Activated naive CD4-positive, alpha-beta T cell treated with anti-CD3 and anti-CD28 coated beads for 36 hours (primary cell): Measurements from ENCODE around the gene LANCL2. TPM values are rescaled to one million over a fixed set of nuclear protein-coding genes. Genes with fewer than 3 reads are reported as not detected.

Experiments used
- CTCF ChIA-PET: fragments of 350-600 bp; sonication (Branson Sonifier 250); formaldehyde crosslinking; loops from one replicate; lab custom pipeline; 2021; ENCODE audit warnings: antibody characterized with exemption; lab: Charles Lee
- DNase-seq: peaks from one replicate; pipeline ENCODE4 v3.0.0-alpha.2; 2020
- H3K27ac Mint-ChIP-seq: one replicate; pipeline ENCODE4 v1.8.0; 2021; ENCODE audit warnings: mild to moderate bottlenecking, mixed read lengths
- H3K27me3 Mint-ChIP-seq: one replicate; pipeline ENCODE4 v1.8.0; 2021; ENCODE audit warnings: low read depth, mixed read lengths
- H3K36me3 Mint-ChIP-seq: one replicate; pipeline ENCODE4 v1.8.0; 2021; ENCODE audit warnings: low read depth, mixed read lengths
- H3K4me1 Mint-ChIP-seq: one replicate; pipeline ENCODE4 v1.8.0; 2021; ENCODE audit warnings: low read depth, mixed read lengths
- H3K4me3 Mint-ChIP-seq: one replicate; pipeline ENCODE4 v1.8.0; 2021; ENCODE audit warnings: mild to moderate bottlenecking, moderate library complexity, mixed read lengths
- H3K9me3 Mint-ChIP-seq: one replicate; pipeline ENCODE4 v1.8.0; 2021; ENCODE audit warnings: mixed read lengths
- intact Hi-C: fragments of 100-400 bp; cut with micrococcal nuclease; formaldehyde crosslinking; loops from one replicate; pipeline ENCODE4 v1.15.1; 2023
- total RNA-seq, 2 experiments: library from RNA; stranded (reverse); gene quantifications; one replicate each; pipeline ENCODE4 v1.2.3, GENCODE V29; 2021

The LANCL2 gene
- total RNA-seq, 2 experiments from 2014 or later, result 10.6 to 11.1 TPM

DNA sequence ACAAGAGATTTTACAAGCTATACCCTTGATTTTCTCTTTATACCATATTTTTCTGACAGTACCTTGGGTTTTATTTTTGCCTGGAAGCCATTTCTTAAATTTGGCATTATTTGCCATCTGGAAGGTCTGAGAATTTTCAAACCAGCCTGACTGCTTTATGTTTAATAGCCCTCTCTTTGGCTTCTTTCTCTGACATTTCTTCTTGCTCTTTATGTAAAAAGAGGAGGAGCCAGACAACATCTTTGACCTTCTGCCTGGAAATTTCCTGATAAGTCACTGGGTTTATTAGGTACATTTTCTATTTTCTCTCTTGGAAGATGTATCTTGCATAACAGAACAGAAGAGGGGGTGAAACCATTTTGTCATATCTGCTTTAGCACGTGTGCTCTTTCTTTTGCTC, 79.6 kb downstream of the LANCL2 start:
- CTCF ChIA-PET, result interaction anchor here (1.3 kb wide), 1 partner anchor 12 kb away, joined by 6 read pairs; no protein-coding TSS in a partner anchor
- DNase-seq, result no peak
- intact Hi-C loops, result no loop called here
- Mint-ChIP-seq H3K36me3 (peaks cover 6% of the 10 kb centered on the region), H3K4me1 (peaks cover 10% of the 10 kb centered on the region), H3K9me3 (no peaks in the 10 kb centered on the region), H3K27ac (no peak overlapping the region), H3K27me3 (no peaks in the 10 kb centered on the region), H3K4me3 (no peak overlapping the region)

DNA sequence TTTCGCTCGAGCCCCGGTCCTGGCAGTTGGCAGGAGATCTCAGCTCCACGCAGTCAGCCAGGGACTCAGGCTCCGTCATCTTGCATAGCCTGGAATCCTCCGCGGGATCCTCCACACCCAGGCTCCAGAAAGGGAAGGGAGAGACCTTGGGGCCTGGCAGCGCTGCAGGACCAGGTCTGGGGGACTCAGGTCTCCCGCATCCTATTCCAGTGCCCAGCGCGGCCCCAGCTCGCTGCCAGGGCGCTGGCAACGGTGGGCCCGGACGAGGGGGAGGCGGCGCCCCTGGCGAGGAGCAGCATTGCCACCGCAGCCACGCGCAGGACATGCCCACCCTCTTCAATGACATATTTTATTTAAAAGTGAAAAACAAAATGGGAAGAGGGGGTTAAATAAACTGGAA, 83.4 kb downstream of the LANCL2 start:
- Mint-ChIP-seq H3K4me1 (peaks cover 18% of the 10 kb centered on the region), H3K27me3 (no peaks in the 10 kb centered on the region), H3K9me3 (no peaks in the 10 kb centered on the region), H3K36me3 (peaks cover 9% of the 10 kb centered on the region), H3K27ac (no peak overlapping the region), H3K4me3 (no peak overlapping the region)
- CTCF ChIA-PET, result no interaction called here
- no peak for DNase-seq
- intact Hi-C loops, result no loop called here

DNA sequence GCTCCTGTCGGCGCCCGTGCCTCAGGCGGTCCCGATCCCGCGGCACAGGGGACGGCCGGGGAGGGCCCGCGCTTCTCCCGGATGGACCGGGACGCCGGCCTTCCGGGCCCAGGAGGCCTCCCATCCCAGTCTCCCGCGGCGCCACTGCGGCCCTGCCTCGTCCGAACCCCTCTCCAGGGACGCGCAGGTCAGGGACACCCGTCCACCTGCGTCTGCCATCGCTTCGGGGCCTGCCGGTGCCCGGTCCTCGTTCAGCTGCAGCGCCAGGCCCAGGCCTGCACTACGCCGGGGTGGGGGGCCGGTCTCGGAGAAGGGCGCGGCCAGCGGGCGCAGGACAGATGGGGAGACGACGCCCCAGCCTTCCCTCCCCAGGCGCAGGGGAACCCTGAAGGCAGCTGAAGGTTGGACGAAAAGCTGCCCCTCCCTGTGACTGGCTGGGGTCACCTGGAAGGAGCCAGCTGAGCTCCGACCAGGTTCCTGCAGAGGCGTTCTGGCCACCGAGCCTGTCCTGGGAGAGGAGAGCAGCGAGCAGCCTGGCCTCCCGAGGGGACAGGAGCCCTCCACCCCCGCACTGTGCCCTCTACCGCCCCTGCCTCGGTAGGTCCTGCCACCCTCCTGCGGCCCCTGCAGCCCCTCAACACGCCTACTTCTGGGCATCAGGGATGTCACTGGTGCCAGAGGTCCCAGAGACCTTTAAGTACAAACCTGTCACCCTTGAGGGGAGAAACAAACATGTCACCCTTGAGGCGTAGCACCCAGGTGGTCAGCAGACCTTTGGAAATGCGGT, 84.3 kb downstream of the LANCL2 start:
- CTCF ChIA-PET, result no interaction called here
- Mint-ChIP-seq H3K36me3 (peaks cover 9% of the 10 kb centered on the region), H3K4me3 (no peak overlapping the region), H3K9me3 (no peaks in the 10 kb centered on the region), H3K27me3 (no peaks in the 10 kb centered on the region), H3K4me1 (peaks cover 22% of the 10 kb centered on the region), H3K27ac (no peak overlapping the region)
- DNase-seq, result no peak
- intact Hi-C loops, result no loop called here

DNA sequence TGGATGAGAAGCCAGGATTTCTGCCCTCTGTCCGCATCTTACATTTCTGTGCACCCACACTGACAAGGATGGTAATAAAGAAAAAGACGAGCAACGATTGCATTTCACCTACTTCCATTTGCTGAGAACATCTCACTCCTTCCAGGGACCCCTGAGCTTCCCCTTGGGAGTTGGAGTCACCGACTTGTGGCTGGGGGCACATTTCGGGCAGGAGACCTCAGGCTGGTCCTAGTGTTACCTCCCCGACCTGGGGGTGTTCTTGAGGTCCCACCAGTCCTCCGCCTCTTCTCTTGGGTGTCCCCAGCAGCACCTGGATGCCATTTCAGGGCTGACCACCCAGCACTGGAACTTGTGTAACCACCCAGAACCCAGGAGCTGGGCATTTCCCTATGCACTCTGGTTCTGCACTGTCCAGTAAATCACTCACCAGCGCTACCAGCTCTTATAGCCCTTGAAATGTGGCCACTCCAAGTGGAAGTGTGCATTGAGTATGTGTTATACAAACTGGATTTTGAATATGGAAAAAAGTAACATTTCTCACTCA, 84.9 kb downstream of the LANCL2 start:
- peaks cover 26% of the 10 kb centered on the region for H3K4me1 Mint-ChIP-seq

DNA sequence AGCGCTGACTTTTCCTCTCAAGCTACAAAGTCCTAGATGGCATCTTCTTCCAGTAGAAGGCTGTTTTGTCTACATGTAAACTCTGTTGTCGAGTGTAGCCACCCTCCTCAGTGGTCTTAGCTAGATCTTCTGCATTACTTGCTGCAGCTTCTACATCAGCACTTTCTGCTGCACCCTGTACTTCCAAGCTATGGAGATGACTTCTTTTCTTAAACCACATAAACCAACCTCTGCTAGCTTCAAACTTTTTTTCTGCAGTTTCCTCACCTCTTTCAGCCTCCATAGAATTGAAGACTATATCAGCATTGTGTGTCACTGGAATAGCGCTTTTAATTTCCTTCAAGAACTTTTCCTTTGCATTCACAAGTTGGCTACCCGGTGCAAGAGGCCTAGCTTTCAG, 87.8 kb downstream of the LANCL2 start:
- DNase-seq, result no peak
- Mint-ChIP-seq H3K27me3 (no peaks in the 10 kb centered on the region), H3K4me1 (peaks cover 31% of the 10 kb centered on the region), H3K36me3 (peaks cover 23% of the 10 kb centered on the region), H3K4me3 (no peak overlapping the region), H3K9me3 (peaks cover 23% of the 10 kb centered on the region), H3K27ac (no peak overlapping the region)
- intact Hi-C loops, result no loop called here
- CTCF ChIA-PET, result interaction anchor here (1.0 to 1.3 kb wide), 2 partner anchors 20 to 38 kb away, joined by 3 to 4 read pairs; no protein-coding TSS in a partner anchor

More for the DNA sequence above, 84.9 kb downstream of the LANCL2 start:
- Mint-ChIP-seq H3K4me3 (no peak overlapping the region), H3K9me3 (peaks cover 4% of the 10 kb centered on the region), H3K27me3 (no peaks in the 10 kb centered on the region), H3K36me3 (peaks cover 16% of the 10 kb centered on the region), H3K27ac (no peak overlapping the region)
- no peak for DNase-seq
- intact Hi-C loops, result no loop called here
- CTCF ChIA-PET, result no interaction called here

DNA sequence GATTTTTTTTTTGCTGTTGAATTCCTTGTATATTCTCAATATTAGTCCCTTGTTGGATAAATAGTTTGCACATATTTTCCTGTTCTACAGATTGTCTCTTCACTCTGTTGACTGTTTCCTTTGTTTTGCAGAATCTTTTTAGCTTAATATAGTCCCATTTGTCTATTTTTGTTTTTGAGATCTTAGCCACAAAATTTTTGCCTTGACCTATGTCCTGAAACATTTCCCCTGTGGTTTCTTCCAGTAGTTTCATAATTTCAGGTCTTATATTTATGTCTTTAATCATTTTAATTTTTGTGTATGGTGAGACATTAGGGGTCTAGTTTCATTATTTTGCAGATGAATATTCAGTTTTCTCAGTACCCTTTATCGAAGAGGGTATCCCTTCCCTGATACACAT, 92.7 kb downstream of the LANCL2 start:
- H3K36me3 Mint-ChIP-seq, result peaks cover 44% of the 10 kb centered on the region
- CTCF ChIA-PET, result no interaction called here
- H3K4me3 Mint-ChIP-seq, result no peak overlapping the region
- intact Hi-C loops, result no loop called here
- H3K9me3 Mint-ChIP-seq, result peaks cover 54% of the 10 kb centered on the region
- H3K27ac Mint-ChIP-seq, result no peak overlapping the region
- H3K27me3 Mint-ChIP-seq, result no peaks in the 10 kb centered on the region
- DNase-seq, result no peak
- peaks cover 36% of the 10 kb centered on the region for H3K4me1 Mint-ChIP-seq

DNA sequence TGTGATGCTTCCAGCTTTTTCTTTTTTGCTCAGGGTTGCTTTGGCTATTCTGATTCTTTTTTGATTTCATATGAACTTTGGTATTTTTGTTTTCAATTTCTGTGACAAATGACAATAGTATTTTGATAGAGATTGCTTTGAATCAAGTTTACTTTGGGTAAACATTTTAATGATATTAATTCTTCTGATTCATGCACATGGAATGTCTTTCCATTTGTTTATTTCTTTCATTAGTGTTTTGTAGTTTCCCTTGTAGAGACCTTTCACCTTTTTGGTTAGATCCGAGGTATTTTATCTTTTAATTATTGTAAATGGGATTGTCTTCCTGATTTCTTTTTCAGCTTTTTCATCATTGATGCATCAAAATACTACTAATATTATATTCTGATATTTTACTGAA, 93.2 kb downstream of the LANCL2 start:
- Mint-ChIP-seq H3K4me3 (no peak overlapping the region), H3K27me3 (no peaks in the 10 kb centered on the region), H3K4me1 (peaks cover 34% of the 10 kb centered on the region), H3K9me3 (peaks cover 54% of the 10 kb centered on the region), H3K27ac (no peak overlapping the region), H3K36me3 (peaks cover 47% of the 10 kb centered on the region)
- intact Hi-C loops, result no loop called here
- CTCF ChIA-PET, result no interaction called here
- DNase-seq, result no peak

DNA sequence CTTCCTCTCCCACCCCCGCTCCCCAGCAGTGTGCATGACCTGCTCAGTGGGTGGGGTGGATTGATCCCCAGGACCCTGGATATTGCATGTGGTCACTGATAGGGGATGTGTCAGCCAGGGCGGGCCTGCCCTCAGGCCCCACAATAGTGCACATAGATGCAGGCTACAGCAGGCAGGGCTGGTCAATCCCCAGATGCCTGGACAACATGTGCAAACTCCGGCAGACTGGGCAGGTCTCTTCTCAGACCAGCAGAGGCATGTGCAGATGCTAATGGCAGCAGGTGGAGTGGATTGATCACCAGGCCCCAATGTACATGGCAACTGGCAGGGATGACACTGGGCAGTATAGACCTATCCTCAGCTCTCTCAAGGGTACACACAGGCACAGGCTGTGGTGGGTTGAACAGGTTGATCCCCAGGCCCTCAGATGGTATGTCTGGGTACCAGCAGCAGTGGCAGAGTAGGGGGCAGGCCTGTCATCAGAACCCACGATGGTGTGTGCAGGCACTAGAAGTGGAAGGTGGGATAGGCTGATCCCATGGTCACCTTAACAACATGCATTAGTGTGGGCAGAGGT, 98.6 kb downstream of the LANCL2 start:
- CTCF ChIA-PET, result no interaction called here
- Mint-ChIP-seq H3K36me3 (peaks cover 73% of the 10 kb centered on the region), H3K27ac (no peak overlapping the region), H3K27me3 (no peaks in the 10 kb centered on the region), H3K4me3 (no peak overlapping the region), H3K9me3 (peaks cover 31% of the 10 kb centered on the region), H3K4me1 (peaks cover 49% of the 10 kb centered on the region)
- no peak for DNase-seq
- intact Hi-C loops, result no loop called here

DNA sequence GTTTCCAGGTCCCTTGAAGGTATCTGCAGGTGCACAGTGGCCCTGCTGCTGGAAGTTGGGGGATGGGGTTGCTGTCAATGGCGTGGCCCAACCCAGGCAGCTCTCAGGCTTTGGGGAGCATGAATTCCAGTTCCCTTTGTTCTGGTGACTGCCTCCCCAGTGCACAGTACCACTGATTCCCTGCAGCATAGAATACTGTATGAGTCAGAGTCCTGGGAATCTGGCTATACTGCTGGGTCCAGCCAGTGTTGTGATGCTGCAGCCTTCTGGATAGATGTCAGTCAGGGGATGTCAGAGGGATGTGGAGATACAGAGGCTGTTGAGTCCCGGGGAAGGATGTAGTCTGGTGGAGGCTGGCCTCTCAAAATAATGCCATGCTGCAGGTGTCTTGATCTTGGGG, 99.3 kb downstream of the LANCL2 start:
- no peak overlapping the region for H3K4me3 Mint-ChIP-seq
- H3K36me3 Mint-ChIP-seq, result peaks cover 67% of the 10 kb centered on the region
- no peaks in the 10 kb centered on the region for H3K27me3 Mint-ChIP-seq
- intact Hi-C loops, result no loop called here
- H3K9me3 Mint-ChIP-seq, result peaks cover 24% of the 10 kb centered on the region
- CTCF ChIA-PET, result no interaction called here
- peaks cover 55% of the 10 kb centered on the region for H3K4me1 Mint-ChIP-seq
- DNase-seq, result no peak
- no peak overlapping the region for H3K27ac Mint-ChIP-seq

DNA sequence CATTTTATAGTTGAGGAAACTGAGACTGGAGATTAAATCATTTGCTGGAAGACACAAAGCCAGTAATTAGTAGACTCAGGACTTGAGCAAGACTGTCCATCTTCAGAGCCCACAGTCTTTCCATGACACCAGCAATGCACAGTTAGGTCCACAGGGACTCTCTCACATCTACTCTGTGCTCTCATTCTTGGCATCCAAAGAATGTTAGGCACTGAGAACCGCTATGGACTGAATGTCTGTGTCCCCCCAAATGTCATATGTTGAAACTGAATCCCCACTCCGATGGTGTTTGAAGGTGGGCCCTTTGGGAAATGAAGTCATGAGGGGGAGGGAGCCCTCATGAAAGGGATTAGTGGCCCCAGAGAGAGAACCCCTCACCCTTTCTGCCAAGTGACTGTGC, 100.6 kb downstream of the LANCL2 start:
- no peaks in the 10 kb centered on the region for H3K27me3 Mint-ChIP-seq
- H3K27ac Mint-ChIP-seq, result peak overlapping the region; percentile 20
- CTCF ChIA-PET, result no interaction called here
- intact Hi-C loops, result loop anchor here (5.0 kb wide), 1 partner anchor 98 kb away; the partner anchor contains the start of gene LANCL2
- no peak overlapping the region for H3K4me3 Mint-ChIP-seq
- peaks cover 17% of the 10 kb centered on the region for H3K9me3 Mint-ChIP-seq
- H3K36me3 Mint-ChIP-seq, result peaks cover 66% of the 10 kb centered on the region
- no peak for DNase-seq
- peaks cover 67% of the 10 kb centered on the region for H3K4me1 Mint-ChIP-seq

DNA sequence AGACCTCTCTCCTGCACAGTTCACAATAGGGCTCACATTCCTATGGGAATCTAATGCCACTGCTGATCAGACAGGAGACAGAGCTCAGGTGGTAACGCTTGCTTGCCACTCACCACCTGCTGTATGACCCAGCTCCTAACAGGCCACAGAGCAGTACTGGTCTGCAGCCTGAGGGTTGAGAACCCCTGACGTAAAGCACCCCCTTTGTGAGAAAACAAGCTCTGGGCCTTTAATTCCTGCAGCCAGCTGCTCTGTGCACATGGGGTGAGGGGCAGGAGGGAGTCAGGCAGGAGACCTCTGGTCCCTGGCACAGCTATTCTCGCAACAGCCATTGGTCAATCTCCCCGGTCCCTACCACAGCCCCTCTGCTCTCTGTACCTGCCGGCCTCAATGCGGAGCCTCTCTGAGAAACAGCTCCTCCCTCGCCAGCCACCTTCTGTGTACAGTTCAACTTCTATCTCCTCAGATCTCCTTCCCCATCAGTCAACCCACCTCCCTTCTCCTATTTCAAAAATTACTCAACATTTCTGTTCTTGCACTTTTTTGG, 102.0 kb downstream of the LANCL2 start:
- intact Hi-C loops, result loop anchor here (5.0 kb wide), 1 partner anchor 100 kb away; the partner anchor contains the start of gene LANCL2
- CTCF ChIA-PET, result interaction anchor here (1.3 kb wide), 1 partner anchor 126 kb away, joined by 4 read pairs; no protein-coding TSS in a partner anchor
- DNase-seq, result no peak
- peaks cover 67% of the 10 kb centered on the region for H3K4me1 Mint-ChIP-seq
- H3K27ac Mint-ChIP-seq, result peak overlapping the region; percentile 63
- H3K27me3 Mint-ChIP-seq, result no peaks in the 10 kb centered on the region
- H3K9me3 Mint-ChIP-seq, result peaks cover 9% of the 10 kb centered on the region
- no peak overlapping the region for H3K4me3 Mint-ChIP-seq
- peaks cover 60% of the 10 kb centered on the region for H3K36me3 Mint-ChIP-seq

DNA sequence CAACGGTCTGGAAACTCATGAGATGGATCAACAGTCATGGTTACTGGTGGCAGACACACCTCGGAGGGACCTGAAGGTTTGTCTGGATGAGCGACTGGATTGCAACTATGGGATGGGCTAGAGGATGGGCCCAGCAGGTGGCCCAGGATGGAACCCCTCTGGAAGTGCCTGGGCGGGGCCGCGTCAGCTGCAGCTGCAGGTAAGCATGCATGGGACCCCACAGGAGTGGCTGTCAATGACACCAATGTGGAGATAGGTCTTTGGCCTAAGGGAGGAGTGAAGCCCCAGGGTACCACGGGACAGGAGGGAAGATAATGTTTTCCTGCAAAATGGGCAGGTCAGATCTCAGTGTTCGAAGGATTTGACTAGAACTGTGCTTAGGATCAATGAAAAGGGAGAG, 103.4 kb downstream of the LANCL2 start:
- Mint-ChIP-seq H3K36me3 (peaks cover 52% of the 10 kb centered on the region), H3K9me3 (peaks cover 6% of the 10 kb centered on the region), H3K27ac (peak overlapping the region; percentile 83), H3K4me3 (no peak overlapping the region), H3K4me1 (peaks cover 66% of the 10 kb centered on the region), H3K27me3 (no peaks in the 10 kb centered on the region)
- intact Hi-C loops, result loop anchor here (2.0 to 5.0 kb wide), 2 partner anchors 101 to 102 kb away; partner anchors contain the start of gene LANCL2
- CTCF ChIA-PET, result interaction anchor here (0.8 to 1.8 kb wide), 3 partner anchors 53 to 124 kb away, joined by 3 to 7 read pairs (median 5); no protein-coding TSS in a partner anchor
- no peak for DNase-seq
